ENCODE results near the gene ANXA10.

ANXA10 gene

GRCh38 chr4:168082379-168082778 is 10.0 kb upstream of the ANXA10 start:
- Histone ChIP-seq H3K4me2 (ENCODE audit: low read depth, low read length, poor library complexity, severe bottlenecking) (no peak overlapping the region), H3K9me2 (replicated peaks; ENCODE audit: low read depth, low read length) (no peaks in the 10 kb centered on the region), H2AFZ (ENCODE audit: low read length) (no peak overlapping the region), H3K36me3 (ENCODE audit: insufficient read depth, low read length) (no peaks in the 10 kb centered on the region), H3K27me3 (ENCODE audit: insufficient read depth, low read length, poor library complexity, severe bottlenecking) (no peaks in the 10 kb centered on the region), H3K4me1 (ENCODE audit: insufficient read depth, low read length, poor library complexity, severe bottlenecking) (no peaks in the 10 kb centered on the region), H3K4me3 (ENCODE audit: low read length, poor library complexity, severe bottlenecking) (no peak overlapping the region), H3K9me3 (ENCODE audit: insufficient read depth, low read depth, low read length) (no peaks in the 10 kb centered on the region), H3K79me2 (ENCODE audit: insufficient read depth, low read length) (no peaks in the 10 kb centered on the region), H4K20me1 (ENCODE audit: insufficient read depth, low read length, poor library complexity, severe bottlenecking) (no peaks in the 10 kb centered on the region), H3F3A (ENCODE audit: low read depth) (no peaks in the 10 kb centered on the region), H3K9ac (ENCODE audit: low read depth, low read length, poor library complexity, severe bottlenecking) (no peak overlapping the region)
- TF ChIP-seq EZH2phosphoT487 (IDR thresholded peaks at IDR 0.05; ENCODE audit: borderline replicate concordance) (no peak), CTCF (conservative IDR thresholded peaks at IDR 0.05; ENCODE audit: low read length) (no peak)

DNA sequence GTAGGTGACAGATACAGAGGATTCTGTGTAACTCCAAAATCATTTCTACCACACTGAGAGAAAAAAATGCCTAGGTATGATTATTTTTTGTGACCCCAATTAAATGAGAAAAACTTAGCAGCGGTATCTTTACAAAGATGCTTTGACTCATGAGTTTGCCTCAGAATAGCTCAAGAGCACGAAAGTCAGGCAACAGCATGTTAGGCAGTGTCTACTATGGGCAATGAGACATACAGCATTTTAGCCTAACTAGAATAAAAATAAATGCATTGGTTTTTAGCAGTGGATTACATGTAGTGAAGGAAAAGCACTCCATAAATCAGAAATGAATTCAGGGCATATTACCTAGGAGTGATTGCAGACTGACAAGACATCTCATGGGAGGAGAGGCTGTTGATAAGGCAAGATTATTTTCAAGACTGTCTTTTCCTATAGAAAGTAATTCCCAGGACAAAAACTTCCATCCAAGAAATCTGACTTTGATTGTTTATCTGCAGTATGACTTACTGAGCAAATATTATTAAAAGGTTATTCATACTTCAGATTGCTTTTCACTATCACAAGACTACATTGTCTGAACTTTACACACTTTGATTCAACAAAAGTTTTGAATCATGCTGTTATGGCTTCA is 3.6 kb downstream of the ANXA10 start:
- no peak overlapping the region for H3K4me2 ChIP-seq (ENCODE audit: low read depth, low read length, poor library complexity, severe bottlenecking)
- no peaks in the 10 kb centered on the region for H3K36me3 ChIP-seq (ENCODE audit: insufficient read depth, low read length)
- H3K27me3 ChIP-seq (ENCODE audit: insufficient read depth, low read length, poor library complexity, severe bottlenecking): no peaks in the 10 kb centered on the region
- H3K9ac ChIP-seq (ENCODE audit: low read depth, low read length, poor library complexity, severe bottlenecking): no peak overlapping the region
- no peaks in the 10 kb centered on the region for H3F3A ChIP-seq (ENCODE audit: low read depth)
- no peak overlapping the region for H2AFZ ChIP-seq (ENCODE audit: low read length)
- no peaks in the 10 kb centered on the region for H3K9me3 ChIP-seq (ENCODE audit: insufficient read depth, low read depth, low read length)
- H3K4me1 ChIP-seq (ENCODE audit: insufficient read depth, low read length, poor library complexity, severe bottlenecking): no peaks in the 10 kb centered on the region
- no peaks in the 10 kb centered on the region for H4K20me1 ChIP-seq (ENCODE audit: insufficient read depth, low read length, poor library complexity, severe bottlenecking)
- TF ChIP-seq EZH2phosphoT487 (IDR thresholded peaks at IDR 0.05; ENCODE audit: borderline replicate concordance) (no peak), CTCF (conservative IDR thresholded peaks at IDR 0.05; ENCODE audit: low read length) (no peak)
- no peaks in the 10 kb centered on the region for H3K9me2 ChIP-seq (replicated peaks; ENCODE audit: low read depth, low read length)
- no peaks in the 10 kb centered on the region for H3K79me2 ChIP-seq (ENCODE audit: insufficient read depth, low read length)
- no peak overlapping the region for H3K4me3 ChIP-seq (ENCODE audit: low read length, poor library complexity, severe bottlenecking)

- H3K79me2 ChIP-seq (ENCODE audit: insufficient read depth, low read length): no peaks in the 10 kb centered on the region
- no peaks in the 10 kb centered on the region for H3K9me3 ChIP-seq (ENCODE audit: insufficient read depth, low read depth, low read length)
- no peak overlapping the region for H3K4me3 ChIP-seq (ENCODE audit: low read length, poor library complexity, severe bottlenecking)
- H3F3A ChIP-seq (ENCODE audit: low read depth): no peaks in the 10 kb centered on the region
- H3K27me3 ChIP-seq (ENCODE audit: insufficient read depth, low read length, poor library complexity, severe bottlenecking): no peaks in the 10 kb centered on the region
- no peaks in the 10 kb centered on the region for H3K9me2 ChIP-seq (replicated peaks; ENCODE audit: low read depth, low read length)
- no peak overlapping the region for H3K9ac ChIP-seq (ENCODE audit: low read depth, low read length, poor library complexity, severe bottlenecking)
- H4K20me1 ChIP-seq (ENCODE audit: insufficient read depth, low read length, poor library complexity, severe bottlenecking): no peaks in the 10 kb centered on the region
- H3K4me1 ChIP-seq (ENCODE audit: insufficient read depth, low read length, poor library complexity, severe bottlenecking): no peaks in the 10 kb centered on the region
- no peak for TF ChIP-seq EZH2phosphoT487 (IDR thresholded peaks at IDR 0.05; ENCODE audit: borderline replicate concordance)
- TF ChIP-seq CTCF (conservative IDR thresholded peaks at IDR 0.05; ENCODE audit: low read length): no peak
- no peak overlapping the region for H3K4me2 ChIP-seq (ENCODE audit: low read depth, low read length, poor library complexity, severe bottlenecking)
- no peaks in the 10 kb centered on the region for H3K36me3 ChIP-seq (ENCODE audit: insufficient read depth, low read length)
- no peak overlapping the region for H2AFZ ChIP-seq (ENCODE audit: low read length)
Measured at GRCh38 chr4:168096407-168096784, 4.1 kb downstream of the ANXA10 start.

Measured in Loucy (cell line).